Measurements from ENCODE around the gene TEX2.
A peak's percentile ranks its signal among the peaks of the same experiment; 100 is the strongest.
"Not testable (repeated sequence)": the region's sequence is repeated elsewhere in the genome, so short reads cannot be mapped to it uniquely, and the experiment has no call there.

The TEX2 gene

GRCh38 chr17:64209356-64209941 lies 53.6 kb downstream of the TEX2 start:
- DNase-seq = no peak

GRCh38 chr17:64208656-64209055 lies 54.4 kb downstream of the TEX2 start:
- not testable (repeated sequence) for DNase-seq

GRCh38 chr17:64205804-64206203 lies 57.3 kb downstream of the TEX2 start:
- DNase-seq = no peak

- DNase-seq = no peak
Observed at GRCh38 chr17:64203630-64204029, 59.4 kb downstream of the TEX2 start.

GRCh38 chr17:64202683-64203344 lies 60.2 kb downstream of the TEX2 start:
- DNase-seq = no peak

- peak in 1 of 5 experiments; percentile 52 for DNase-seq
Observed at GRCh38 chr17:64200080-64201032, 62.7 kb downstream of the TEX2 start.

- DNase-seq = no peak
Observed at GRCh38 chr17:64198331-64199090, 64.5 kb downstream of the TEX2 start.

GRCh38 chr17:64196601-64197000 lies 66.5 kb downstream of the TEX2 start:
- DNase-seq = no peak

GRCh38 chr17:64193561-64193960 lies 69.5 kb downstream of the TEX2 start:
- no peak for DNase-seq

GRCh38 chr17:64192589-64192988 lies 70.5 kb downstream of the TEX2 start:
- DNase-seq = no peak

- DNase-seq = no peak
Observed at GRCh38 chr17:64190472-64190871, 72.6 kb downstream of the TEX2 start.

GRCh38 chr17:64188088-64188487 lies 75.0 kb downstream of the TEX2 start:
- no peak for DNase-seq

- DNase-seq = no peak
Observed at GRCh38 chr17:64187093-64187895, 75.8 kb downstream of the TEX2 start.

GRCh38 chr17:64186171-64187092 lies 76.6 kb downstream of the TEX2 start:
- DNase-seq = no peak

GRCh38 chr17:64185557-64185956 lies 77.5 kb downstream of the TEX2 start:
- not testable (repeated sequence) for DNase-seq

- DNase-seq = no peak
Observed at GRCh38 chr17:64185101-64185500, 78.0 kb downstream of the TEX2 start.

- peak in 1 of 5 experiments; percentile 30 for DNase-seq
Observed at GRCh38 chr17:64183815-64184214, 79.2 kb downstream of the TEX2 start.

GRCh38 chr17:64182325-64183012 lies 80.6 kb downstream of the TEX2 start:
- no peak for DNase-seq

- DNase-seq = no peak
Observed at GRCh38 chr17:64180089-64181073, 82.7 kb downstream of the TEX2 start.
